Measurements from ENCODE around the gene PHF21B.

The PHF21B gene

DNA sequence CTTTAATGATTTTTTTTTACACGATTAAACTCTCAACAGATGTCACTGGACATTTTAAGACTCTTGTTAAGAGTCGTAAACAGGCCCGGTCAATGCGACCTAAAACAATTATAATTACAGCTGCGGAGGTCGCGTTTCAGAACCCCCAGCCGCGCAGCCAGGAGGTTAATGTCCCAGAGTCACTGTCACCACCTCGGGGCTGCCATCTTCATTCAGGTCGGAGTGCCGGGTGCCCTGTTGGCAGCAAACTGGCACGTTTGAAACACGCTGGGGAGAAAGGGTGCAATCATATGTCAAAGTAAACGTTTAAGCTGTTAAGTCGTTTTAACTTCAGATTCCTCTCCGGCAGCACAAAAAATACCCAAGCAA is 711 bp upstream of the PHF21B start:
- DNase-seq = no peak

DNA sequence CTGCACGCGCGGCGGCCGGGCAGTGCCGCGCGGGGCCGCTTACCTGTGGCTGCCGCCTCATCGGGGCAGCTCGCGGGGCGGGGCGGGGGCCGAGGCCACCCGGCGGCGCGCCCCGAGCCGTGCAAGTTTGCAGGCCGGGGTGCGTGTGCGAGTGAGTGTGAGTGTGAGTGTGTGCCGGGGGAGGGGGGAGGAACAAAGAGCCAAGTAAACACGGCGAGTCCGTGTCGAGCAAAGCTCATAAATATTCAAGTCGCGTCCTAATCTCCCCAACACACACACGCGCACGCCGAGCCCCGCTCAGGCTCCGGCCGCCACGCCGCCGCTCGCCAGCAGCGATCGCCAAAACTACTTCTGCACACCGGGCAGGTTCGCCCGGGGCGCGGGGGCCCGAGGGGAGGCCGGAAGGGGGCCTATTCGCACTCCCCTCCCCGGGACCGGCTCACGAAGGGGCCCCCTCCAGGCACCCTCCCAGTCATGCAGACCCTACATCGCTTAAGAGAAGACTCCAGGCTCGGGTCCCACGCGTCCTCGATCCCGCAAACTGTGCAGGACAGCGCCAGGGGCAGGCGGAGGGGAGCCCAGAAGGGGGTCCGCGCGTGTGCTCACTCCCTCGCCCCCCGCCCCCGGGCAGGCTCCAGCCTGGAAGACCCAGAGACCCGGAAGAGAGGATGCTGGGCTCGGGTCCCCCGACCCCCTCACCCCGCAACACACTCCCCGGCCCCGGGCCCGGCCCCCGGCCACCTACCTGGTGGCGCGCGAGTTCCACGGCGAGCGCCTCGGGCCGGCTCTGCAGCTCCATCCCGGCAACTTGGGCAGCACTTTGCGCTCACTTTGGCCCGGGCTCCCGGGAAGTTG is 827 bp downstream of the PHF21B start:
- no peak for DNase-seq

GRCh38 chr22:45008186-45008681 is 1.6 kb downstream of the PHF21B start:
- DNase-seq = no peak

- no peak for DNase-seq
Observed at GRCh38 chr22:45007391-45008185, 2.2 kb downstream of the PHF21B start.

GRCh38 chr22:45006964-45007390 is 2.8 kb downstream of the PHF21B start:
- no peak for DNase-seq

GRCh38 chr22:45006111-45006963 is 3.5 kb downstream of the PHF21B start:
- no peak for DNase-seq

DNA sequence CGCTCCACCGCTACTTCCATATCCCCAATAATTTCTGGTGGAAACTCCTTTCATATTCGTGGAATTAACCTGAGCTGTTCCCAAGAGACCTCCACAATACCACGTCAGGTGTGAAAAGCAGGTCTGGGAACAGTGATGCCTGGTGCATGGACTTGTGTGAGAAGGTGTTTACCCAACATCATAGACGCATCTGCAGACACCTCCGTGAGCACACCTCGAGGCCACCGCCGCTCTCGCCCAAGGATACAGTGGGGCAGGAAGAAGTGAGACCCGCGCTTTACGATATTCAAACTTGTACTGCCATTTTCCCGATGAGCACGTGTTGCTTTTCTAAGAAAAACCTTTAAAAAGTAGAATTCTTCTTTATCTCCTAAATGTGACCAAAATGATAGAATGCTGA is 8.2 kb downstream of the PHF21B start:
- no peak for DNase-seq

DNA sequence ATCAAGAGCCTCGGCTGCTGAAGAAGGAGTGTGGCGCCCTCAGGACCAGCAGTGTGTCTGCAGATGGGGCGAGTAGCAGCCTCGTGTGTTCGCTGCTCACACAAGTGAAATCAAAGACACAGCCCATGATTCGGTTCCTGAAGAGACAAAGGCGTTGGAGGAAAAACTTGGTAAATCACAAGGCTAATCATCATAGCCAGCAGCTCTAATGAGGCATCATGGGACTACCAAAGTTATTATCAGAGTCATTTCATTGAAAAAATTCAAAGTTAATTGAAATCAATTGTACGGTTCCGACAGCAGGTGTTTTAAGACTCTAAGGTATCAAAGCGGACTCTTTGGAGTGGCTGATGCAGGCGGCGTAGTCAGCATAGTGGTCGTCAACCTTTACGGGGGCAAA is 9.5 kb downstream of the PHF21B start:
- no peak for DNase-seq

DNA sequence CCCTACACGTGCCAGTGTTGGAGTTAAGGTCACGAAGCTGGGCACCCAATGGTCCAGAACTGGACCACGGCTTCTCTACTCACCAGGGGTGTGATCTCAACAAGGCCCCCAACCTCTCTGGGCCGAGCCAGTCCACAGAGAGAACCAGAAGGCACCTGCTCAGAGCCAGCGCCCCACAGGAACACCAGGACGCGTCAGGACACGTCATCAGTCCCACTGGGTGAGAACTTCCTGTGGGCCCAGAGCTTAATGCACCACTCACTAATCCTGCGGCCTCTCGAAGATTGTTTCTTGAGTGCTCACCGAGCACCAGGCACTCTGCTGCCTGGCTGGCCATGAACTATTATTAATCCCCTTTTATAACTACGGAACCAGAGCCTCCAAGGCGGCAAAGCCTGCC is 10.1 kb downstream of the PHF21B start:
- no peak for DNase-seq

DNA sequence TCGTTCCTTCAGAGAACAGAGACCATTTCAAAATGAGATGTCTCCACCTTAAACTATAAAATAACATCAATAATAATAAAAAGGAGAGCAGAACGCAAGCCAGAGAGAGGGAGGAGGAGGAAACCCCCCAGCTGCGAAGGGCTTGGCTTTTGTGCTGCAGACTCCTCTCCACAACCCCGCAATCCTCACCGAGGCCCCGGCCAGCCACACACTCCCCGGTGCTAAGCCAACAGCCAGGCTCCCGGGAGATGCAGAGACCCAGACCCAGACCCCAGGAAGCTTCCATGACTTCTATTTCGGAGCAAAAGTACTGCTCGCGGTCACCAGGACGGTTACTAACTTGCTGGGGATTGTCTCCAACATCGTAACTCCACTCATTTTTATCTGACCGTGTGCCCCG is 10.6 kb downstream of the PHF21B start:
- DNase-seq = no peak

GRCh38 chr22:44998296-44998695 is 11.5 kb downstream of the PHF21B start:
- no peak for DNase-seq

DNA sequence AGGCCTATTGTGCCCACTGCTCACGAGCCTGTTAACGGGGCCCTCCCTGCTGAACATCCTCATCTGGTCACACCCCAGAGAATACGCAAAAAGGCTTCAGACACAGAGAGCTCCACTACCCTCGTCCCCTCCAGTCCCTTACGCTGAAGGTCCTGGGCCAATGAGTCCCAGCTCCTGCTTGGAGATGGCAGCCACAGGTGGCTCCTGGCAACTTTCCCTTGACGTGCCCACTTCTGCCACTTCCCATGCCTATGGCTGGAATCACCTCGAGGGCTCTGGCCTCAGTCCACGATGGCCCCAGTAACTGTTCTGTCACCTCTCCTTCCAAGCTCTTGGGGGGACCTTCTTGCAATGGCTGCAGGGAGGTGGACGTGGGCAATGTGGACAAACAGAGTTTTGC is 12.7 kb downstream of the PHF21B start:
- DNase-seq = no peak

- no peak for DNase-seq
Observed at GRCh38 chr22:44996648-44997047, 13.2 kb downstream of the PHF21B start.

DNA sequence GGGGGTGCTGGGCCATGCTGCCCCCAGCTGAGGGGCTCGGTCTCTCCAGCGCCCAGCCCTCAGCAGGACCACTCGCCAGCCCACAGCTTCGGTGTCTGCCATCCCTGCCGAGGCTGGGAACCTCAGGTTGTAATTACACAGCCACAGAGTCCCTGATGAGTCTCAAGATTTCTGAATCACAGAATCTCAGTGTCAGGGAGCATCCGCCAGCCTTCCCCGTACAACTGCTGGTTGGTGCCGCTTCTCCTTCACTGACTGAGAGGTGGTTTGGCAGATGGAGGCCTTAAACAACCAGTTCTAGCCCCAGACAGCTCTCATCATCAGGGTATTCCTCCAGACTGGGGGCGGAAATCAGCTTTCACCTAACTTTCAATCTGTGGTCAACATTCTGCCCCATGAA is 13.7 kb downstream of the PHF21B start:
- DNase-seq = no peak

DNA sequence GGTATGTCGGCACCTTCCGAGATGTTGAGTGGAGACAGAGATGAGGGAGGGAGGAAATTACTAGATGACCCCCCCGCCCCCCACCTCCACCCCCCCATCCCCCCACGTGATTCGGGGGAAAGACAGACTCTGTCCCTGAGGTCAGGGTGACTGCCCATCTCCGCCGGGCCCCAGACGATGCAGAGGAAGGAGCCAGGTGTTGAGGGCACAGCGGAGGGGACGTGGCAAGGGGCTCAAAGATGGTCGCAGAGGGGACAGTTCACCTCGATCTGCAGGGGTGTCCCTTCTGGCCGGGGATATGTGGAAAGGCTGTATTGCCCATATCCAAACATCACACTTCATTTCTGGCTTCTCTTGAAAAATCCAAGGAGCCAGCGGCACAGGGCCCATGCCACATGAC is 14.1 kb downstream of the PHF21B start:
- DNase-seq = no peak

DNA sequence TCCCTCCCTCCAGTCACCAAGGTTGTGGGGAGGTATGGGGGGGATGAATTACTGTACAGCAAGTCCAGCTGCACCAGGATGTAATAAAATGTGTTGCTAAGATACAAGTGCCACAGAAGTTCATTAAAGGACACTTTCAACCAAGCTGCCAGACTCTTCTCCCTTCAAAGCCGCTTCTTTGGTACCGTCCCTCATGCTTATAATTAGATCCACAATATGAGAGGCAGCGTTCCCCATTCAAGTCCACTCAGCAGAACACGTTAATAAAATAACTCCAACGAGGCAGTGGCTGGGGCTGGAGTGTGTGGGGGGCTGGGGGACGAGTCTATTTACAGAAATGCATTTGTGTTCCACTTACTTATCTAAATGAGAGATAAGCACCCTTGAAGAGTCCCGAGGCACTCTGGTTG is 14.7 kb downstream of the PHF21B start:
- DNase-seq = no peak

GRCh38 chr22:44994399-44995104 is 15.3 kb downstream of the PHF21B start:
- DNase-seq = no peak

DNA sequence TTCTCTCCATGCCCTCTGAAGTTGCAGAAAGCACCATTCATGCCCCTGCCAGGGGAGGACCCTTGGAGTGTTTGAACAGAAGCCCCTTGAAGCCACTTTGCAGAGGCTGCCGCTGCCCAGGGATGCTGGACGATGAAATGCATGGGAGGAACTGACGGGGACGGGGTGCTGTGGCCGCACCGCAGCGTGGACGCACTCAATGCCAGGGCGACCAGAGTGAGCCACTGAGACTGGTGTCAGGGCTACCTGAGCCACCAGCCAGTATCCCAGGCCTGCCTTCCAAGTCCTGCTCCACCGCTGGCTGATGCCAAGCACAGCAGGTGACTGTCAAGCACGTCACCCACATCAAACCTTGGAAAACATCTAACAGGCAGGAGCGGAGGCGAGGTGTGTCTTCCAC is 17.6 kb downstream of the PHF21B start:
- DNase-seq = no peak

GRCh38 chr22:44991218-44991617 is 18.6 kb downstream of the PHF21B start:
- no peak for DNase-seq

DNA sequence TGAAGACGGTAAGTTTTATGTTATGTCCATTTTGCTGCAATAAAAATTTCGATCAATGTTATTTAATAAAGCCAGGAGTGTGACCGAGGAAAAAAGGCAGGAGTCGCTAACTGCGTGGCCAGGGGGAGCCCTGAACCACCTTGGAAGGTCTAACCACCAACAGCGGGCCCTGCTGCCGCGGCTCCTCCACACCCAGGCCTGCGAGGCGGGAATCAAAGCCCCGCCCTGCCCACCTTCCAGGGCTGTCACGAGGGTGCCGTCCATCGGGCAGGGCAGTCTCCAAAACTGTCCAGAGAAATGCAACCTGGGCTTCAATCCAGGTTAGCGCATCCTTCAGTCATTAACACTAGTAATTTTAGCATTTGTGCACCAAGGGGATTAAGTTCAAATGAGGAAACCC is 19.0 kb downstream of the PHF21B start:
- no peak for DNase-seq

DNA sequence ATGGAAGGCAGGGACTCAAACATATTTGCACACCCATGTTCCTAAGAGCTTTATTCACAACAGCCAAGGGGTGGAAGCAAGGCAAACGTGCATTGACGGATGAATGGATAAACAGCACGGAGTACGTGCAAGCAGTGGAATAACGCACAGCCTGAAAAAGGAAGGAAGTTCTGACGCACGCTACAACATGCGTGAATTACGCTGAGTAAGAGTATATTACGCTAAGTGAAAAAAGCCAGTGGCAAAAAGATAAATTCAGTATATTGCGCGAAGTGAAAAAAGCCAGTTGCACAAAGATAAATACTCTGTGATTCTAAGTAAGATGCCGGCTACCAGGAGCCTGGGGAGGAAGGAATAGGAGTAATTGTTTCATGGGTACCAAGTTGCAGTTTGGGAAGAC is 19.5 kb downstream of the PHF21B start:
- DNase-seq = no peak

- DNase-seq = no peak
Observed at GRCh38 chr22:44988671-44989070, 21.1 kb downstream of the PHF21B start.

- no peak for DNase-seq
Observed at GRCh38 chr22:44986926-44987325, 22.9 kb downstream of the PHF21B start.

All from CD4-positive, alpha-beta T cell treated with Interleukin-4 for 4 hours (primary cell).